Tibial nerve (tissue), 4 donors: ENCODE results near the gene ABCA13.

Source experiments
- EP300 ChIP-seq, 2 donors: sonication (generic); formaldehyde crosslinking; IDR thresholded peaks; one replicate each; pipeline ENCODE4 v1.6.1; 2017; ENCODE audit warnings: antibody characterized with exemption in 2 of 2, mild to moderate bottlenecking in 1 of 2
- TF ChIP-seq, protein P1 (sequence below), 5 experiments: fragments of 200-600 bp in 3 of 5; fragments of 450-650 bp in 2 of 5; sonication (generic) in 3 of 5; IDR thresholded peaks; one replicate each; pipeline ENCODE4 v1.5.1; 2016 to 2019; ENCODE audit warnings: antibody characterized with exemption in 5 of 5, mild to moderate bottlenecking in 3 of 5, moderate library complexity in 2 of 5

DNA sequence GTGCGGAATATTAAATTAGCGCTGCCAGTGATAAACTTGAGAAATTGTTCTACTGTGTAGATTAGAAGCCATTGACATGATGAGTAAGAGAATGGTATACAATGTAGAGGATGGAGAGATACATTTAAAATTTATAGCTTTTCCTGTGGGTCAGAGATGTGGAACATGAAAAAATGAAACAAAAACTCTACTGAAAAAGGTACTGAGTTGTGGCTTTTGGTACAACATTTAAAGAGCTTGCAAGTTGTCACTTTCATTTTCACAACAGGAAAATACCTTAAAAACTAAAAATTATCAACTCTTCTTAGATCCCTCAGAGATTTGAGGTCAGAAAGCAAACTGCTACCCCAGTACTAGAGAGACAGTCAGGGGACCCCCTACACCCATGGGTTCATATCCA lies 404.3 kb downstream of the ABCA13 start:
- TF ChIP-seq, protein P1, sequence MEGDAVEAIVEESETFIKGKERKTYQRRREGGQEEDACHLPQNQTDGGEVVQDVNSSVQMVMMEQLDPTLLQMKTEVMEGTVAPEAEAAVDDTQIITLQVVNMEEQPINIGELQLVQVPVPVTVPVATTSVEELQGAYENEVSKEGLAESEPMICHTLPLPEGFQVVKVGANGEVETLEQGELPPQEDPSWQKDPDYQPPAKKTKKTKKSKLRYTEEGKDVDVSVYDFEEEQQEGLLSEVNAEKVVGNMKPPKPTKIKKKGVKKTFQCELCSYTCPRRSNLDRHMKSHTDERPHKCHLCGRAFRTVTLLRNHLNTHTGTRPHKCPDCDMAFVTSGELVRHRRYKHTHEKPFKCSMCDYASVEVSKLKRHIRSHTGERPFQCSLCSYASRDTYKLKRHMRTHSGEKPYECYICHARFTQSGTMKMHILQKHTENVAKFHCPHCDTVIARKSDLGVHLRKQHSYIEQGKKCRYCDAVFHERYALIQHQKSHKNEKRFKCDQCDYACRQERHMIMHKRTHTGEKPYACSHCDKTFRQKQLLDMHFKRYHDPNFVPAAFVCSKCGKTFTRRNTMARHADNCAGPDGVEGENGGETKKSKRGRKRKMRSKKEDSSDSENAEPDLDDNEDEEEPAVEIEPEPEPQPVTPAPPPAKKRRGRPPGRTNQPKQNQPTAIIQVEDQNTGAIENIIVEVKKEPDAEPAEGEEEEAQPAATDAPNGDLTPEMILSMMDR (IDR thresholded peaks at IDR 0.05) = no peak
- no peak for TF ChIP-seq EP300 (IDR thresholded peaks at IDR 0.05)
